Measurements from ENCODE around the gene ACACA.

DNA sequence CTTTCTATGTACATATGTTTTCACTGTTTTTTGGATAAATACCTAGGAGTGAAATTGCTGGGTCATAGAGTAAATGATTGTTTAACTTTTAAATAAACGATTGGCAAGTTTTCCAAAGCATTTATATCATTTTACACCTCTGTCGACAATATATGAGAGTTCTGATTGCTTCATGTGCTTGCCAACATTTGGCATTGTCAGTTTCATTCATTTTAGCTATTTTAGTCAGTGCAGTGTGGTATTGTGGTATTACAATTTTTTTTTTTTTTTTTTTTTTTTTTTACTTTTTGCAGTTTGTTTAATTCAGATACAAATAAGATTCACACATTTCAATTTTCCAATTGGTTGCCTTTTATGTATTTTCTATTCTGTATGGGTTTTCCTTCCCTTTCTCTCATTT lies 26.0 kb upstream of the ACACA start:
- TF ChIP-seq, protein P1, sequence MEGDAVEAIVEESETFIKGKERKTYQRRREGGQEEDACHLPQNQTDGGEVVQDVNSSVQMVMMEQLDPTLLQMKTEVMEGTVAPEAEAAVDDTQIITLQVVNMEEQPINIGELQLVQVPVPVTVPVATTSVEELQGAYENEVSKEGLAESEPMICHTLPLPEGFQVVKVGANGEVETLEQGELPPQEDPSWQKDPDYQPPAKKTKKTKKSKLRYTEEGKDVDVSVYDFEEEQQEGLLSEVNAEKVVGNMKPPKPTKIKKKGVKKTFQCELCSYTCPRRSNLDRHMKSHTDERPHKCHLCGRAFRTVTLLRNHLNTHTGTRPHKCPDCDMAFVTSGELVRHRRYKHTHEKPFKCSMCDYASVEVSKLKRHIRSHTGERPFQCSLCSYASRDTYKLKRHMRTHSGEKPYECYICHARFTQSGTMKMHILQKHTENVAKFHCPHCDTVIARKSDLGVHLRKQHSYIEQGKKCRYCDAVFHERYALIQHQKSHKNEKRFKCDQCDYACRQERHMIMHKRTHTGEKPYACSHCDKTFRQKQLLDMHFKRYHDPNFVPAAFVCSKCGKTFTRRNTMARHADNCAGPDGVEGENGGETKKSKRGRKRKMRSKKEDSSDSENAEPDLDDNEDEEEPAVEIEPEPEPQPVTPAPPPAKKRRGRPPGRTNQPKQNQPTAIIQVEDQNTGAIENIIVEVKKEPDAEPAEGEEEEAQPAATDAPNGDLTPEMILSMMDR (IDR thresholded peaks at IDR 0.05) = no peak
- no peak for TF ChIP-seq POLR2A (IDR thresholded peaks at IDR 0.05)
- no peak for TF ChIP-seq POLR2AphosphoS5 (IDR thresholded peaks at IDR 0.05)

All from suprapubic skin (tissue), 4 donors.